HepG2 (cell line): ENCODE measurements around the gene TMEM39A. TPM values are rescaled to one million over a fixed set of nuclear protein-coding genes. Genes with fewer than 3 reads are reported as not detected.
A peak's percentile ranks its signal among the peaks of the same experiment; 100 is the strongest.

Experiments used
- AFF4 ChIP-seq: sonication (generic); formaldehyde crosslinking; IDR thresholded peaks from 2 replicates; pipeline ENCODE4 v1.4.0; 2020; ENCODE audit warnings: missing genetic modification reagents
- DMAP1 ChIP-seq: IDR thresholded peaks from 2 replicates; pipeline ENCODE4 v1.6.1; 2016
- DPF2 ChIP-seq: sonication (generic); formaldehyde crosslinking; IDR thresholded peaks from 2 replicates; pipeline ENCODE4 v1.4.0; 2020; ENCODE audit warnings: mild to moderate bottlenecking, low read depth, missing genetic modification reagents, borderline replicate concordance
- MLXIP ChIP-seq: sonication (generic); formaldehyde crosslinking; IDR thresholded peaks from 2 replicates; pipeline ENCODE4 v1.9.0; 2021; ENCODE audit warnings: missing genetic modification reagents, borderline replicate concordance
- PLSCR1 ChIP-seq: sonication (generic); formaldehyde crosslinking; IDR thresholded peaks from 2 replicates; pipeline ENCODE4 v1.5.0; 2020; ENCODE audit warnings: missing genetic modification reagents, mild to moderate bottlenecking, borderline replicate concordance
- THYN1 ChIP-seq: sonication (generic); formaldehyde crosslinking; IDR thresholded peaks from 2 replicates; pipeline ENCODE4 v1.8.1; 2023; ENCODE audit warnings: low read depth, mild to moderate bottlenecking, moderate library complexity, missing genetic modification reagents, borderline replicate concordance
- ZBTB4 ChIP-seq: sonication (generic); formaldehyde crosslinking; IDR thresholded peaks from 2 replicates; pipeline ENCODE4 v1.4.0; 2020; ENCODE audit warnings: missing genetic modification reagents, mild to moderate bottlenecking, borderline replicate concordance
- ZBTB49 ChIP-seq: sonication (generic); formaldehyde crosslinking; IDR thresholded peaks from 2 replicates; pipeline ENCODE4 v1.4.0; 2020; ENCODE audit warnings: missing genetic modification reagents, borderline replicate concordance
- ZNF101 ChIP-seq: sonication (generic); formaldehyde crosslinking; IDR thresholded peaks from 2 replicates; pipeline ENCODE4 v1.4.0; 2020; ENCODE audit warnings: mild to moderate bottlenecking, low read depth, missing genetic modification reagents, borderline replicate concordance
- ZNF546 ChIP-seq: sonication (generic); formaldehyde crosslinking; conservative IDR thresholded peaks from 2 replicates; pipeline ENCODE4 v1.8.1; 2023; ENCODE audit warnings: mild to moderate bottlenecking, missing genetic modification reagents
- ZNF839 ChIP-seq: sonication (generic); formaldehyde crosslinking; IDR thresholded peaks from 2 replicates; pipeline ENCODE4 v1.4.0; 2020; ENCODE audit warnings: missing genetic modification reagents, mild to moderate bottlenecking, borderline replicate concordance
- ZZZ3 ChIP-seq: sonication (generic); formaldehyde crosslinking; IDR thresholded peaks from 2 replicates; pipeline ENCODE4 v1.4.0; 2020; ENCODE audit warnings: missing genetic modification reagents, mild to moderate bottlenecking, borderline replicate concordance
- polyA plus RNA-seq, 8 experiments: library from polyadenylated mRNA; depleted of rRNA in 3 of 8; stranded (reverse) in 7 of 8; unstranded in 1 of 8; fragments of >200 nt; fragmentation: Illumina TruSeq in 4 of 8; extraction: Trizol in 4 of 8; gene quantifications; 2 replicates each; pipeline versions ENCODE4 v1.2.1 to v1.2.3, GENCODE V29; 2011 to 2016; ENCODE audit warnings: low read depth in 4 of 8, missing spikeins in 1 of 8, mixed read lengths in 1 of 8; ENCODE audit not compliant: insufficient read depth in 1 of 8
- total RNA-seq, 5 experiments: library from RNA; depleted of rRNA; stranded (reverse); fragments of >200 nt; fragmentation: Illumina TruSeq; extraction: Trizol; gene quantifications; 2 replicates each; pipeline ENCODE4 v1.2.3, GENCODE V29; 2016; ENCODE audit warnings: low read depth in 1 of 5

TMEM39A gene
- total and polyA plus RNA-seq, 2 of the 13 experiments (the other 11 are each of a cell fraction or from before 2014, with no cell fraction given), result 55.8 to 64.9 TPM

- TF ChIP-seq ZBTB4, result peak; percentile 89; the same call in 1 of the 2 replicates
- no peak for TF ChIP-seq DPF2
- TF ChIP-seq AFF4 (CRISPR knock-in tag), result no peak; the same call in 1 of the 2 replicates
- TF ChIP-seq THYN1 (CRISPR knock-in tag), result no peak
- no peak for TF ChIP-seq MLXIP (CRISPR knock-in tag)
- TF ChIP-seq ZNF546, result peak; percentile 52; the same call in 1 of the 2 replicates
- TF ChIP-seq ZBTB49 (CRISPR knock-in tag), result no peak
- TF ChIP-seq PLSCR1, result no peak
- no peak for TF ChIP-seq ZNF101
- peak; percentile 100 for TF ChIP-seq DMAP1 (CRISPR knock-in tag)
- no peak; the same call in 1 of the 2 replicates for TF ChIP-seq ZZZ3 (CRISPR knock-in tag)
- no peak for TF ChIP-seq ZNF839 (CRISPR knock-in tag)
Observed at GRCh38 chr3:119463171-119464169, at the start of gene TMEM39A (continued).
